A673 (cell line): ENCODE results near the gene EDEM1.

Source experiments
- CTCF ChIP-seq: fragments of 300-800, 200-600 bp; sonication (generic); conservative IDR thresholded peaks from 2 replicates; pipeline ENCODE4 v1.5.1; 2017; ENCODE audit warnings: low read depth, mild to moderate bottlenecking, antibody characterized with exemption, low read length, moderate library complexity, mixed read lengths
- EZH2 ChIP-seq: fragments of 200-600 bp; sonication (generic); IDR thresholded peaks from 2 replicates; pipeline ENCODE4 v1.6.1; 2017; ENCODE audit warnings: borderline replicate concordance, low read depth, mild to moderate bottlenecking, mixed read lengths, antibody characterized with exemption, low read length; ENCODE audit not compliant: poor library complexity, severe bottlenecking

GRCh38 chr3:5184499-5184898 is 3.0 kb upstream of the EDEM1 start:
- TF ChIP-seq CTCF (no peak), EZH2 (no peak)
